MM.1S (cell line): ENCODE results near the gene XPNPEP2.
A peak's percentile ranks its signal among the peaks of the same experiment; 100 is the strongest.

ENCODE experiments used
- DNase-seq: peaks from one replicate; pipeline ENCODE4 v3.0.0-alpha.2; 2015
- H2AFZ ChIP-seq: fragments of 300-600 bp; sonication (generic); 2 replicates; pipeline ENCODE4 v1.6.0; 2016; ENCODE audit warnings: antibody characterized with exemption, low read length
- H3F3A ChIP-seq: fragments of 300-600 bp; sonication (generic); 2 replicates; pipeline ENCODE4 v1.6.1; 2016; ENCODE audit warnings: mild to moderate bottlenecking, antibody characterized with exemption, low read length, moderate library complexity, mixed read lengths; ENCODE audit not compliant: insufficient read depth
- H3K27ac ChIP-seq: fragments of 300-600 bp; sonication (generic); 2 replicates; pipeline ENCODE4 v1.5.1; 2016; ENCODE audit warnings: mild to moderate bottlenecking, low read length
- H3K27me3 ChIP-seq: fragments of 300-600 bp; sonication (generic); replicated peaks from 2 replicates; pipeline ENCODE4 v1.6.0; 2016; ENCODE audit warnings: low read length; ENCODE audit not compliant: insufficient read depth
- H3K36me3 ChIP-seq: fragments of 300-600 bp; sonication (generic); replicated peaks from 2 replicates; pipeline ENCODE4 v1.6.1; 2016; ENCODE audit warnings: mild to moderate bottlenecking, low read length, mixed read lengths; ENCODE audit not compliant: insufficient read depth
- H3K4me1 ChIP-seq: fragments of 300-600 bp; sonication (generic); 2 replicates; pipeline ENCODE4 v1.6.1; 2016; ENCODE audit warnings: low read length, mixed read lengths
- H3K4me2 ChIP-seq: fragments of 300-600 bp; sonication (generic); 2 replicates; pipeline ENCODE4 v1.6.0; 2016; ENCODE audit warnings: low read depth, low read length
- H3K4me3 ChIP-seq: fragments of 300-600 bp; sonication (generic); 2 replicates; pipeline ENCODE4 v1.5.1; 2016; ENCODE audit warnings: low read length, mixed read lengths
- H3K79me2 ChIP-seq: fragments of 300-600 bp; sonication (generic); 2 replicates; pipeline ENCODE4 v1.6.1; 2016; ENCODE audit warnings: mixed run types, low read length, mixed read lengths
- H3K9ac ChIP-seq: fragments of 300-600 bp; sonication (generic); 2 replicates; pipeline ENCODE4 v1.6.1; 2016; ENCODE audit warnings: low read length, mixed read lengths
- H3K9me2 ChIP-seq: fragments of 300-600 bp; sonication (generic); replicated peaks from 2 replicates; pipeline ENCODE4 v1.6.1; 2016; ENCODE audit warnings: mild to moderate bottlenecking, low read length, mixed read lengths; ENCODE audit not compliant: insufficient read depth
- H3K9me3 ChIP-seq: fragments of 300-600 bp; sonication (generic); replicated peaks from 2 replicates; pipeline ENCODE4 v1.6.1; 2016; ENCODE audit warnings: mild to moderate bottlenecking, low read length, mixed read lengths; ENCODE audit not compliant: insufficient read depth
- H4K20me1 ChIP-seq: fragments of 300-600 bp; sonication (generic); 2 replicates; pipeline ENCODE4 v1.6.1; 2016; ENCODE audit warnings: mild to moderate bottlenecking, low read length, moderate library complexity, mixed read lengths; ENCODE audit not compliant: insufficient read depth
- CTCF ChIP-seq: fragments of 300-600 bp; sonication (generic); IDR thresholded peaks from 2 replicates; pipeline ENCODE4 v1.5.1; 2016; ENCODE audit warnings: antibody characterized with exemption, low read length, mixed read lengths
- EZH2 ChIP-seq: fragments of 300-600 bp; sonication (generic); optimal IDR thresholded peaks from 2 replicates; pipeline ENCODE3; 2017; ENCODE audit warnings: low read depth, mild to moderate bottlenecking, antibody characterized with exemption, low read length, mixed read lengths
- EZH2phosphoT487 ChIP-seq: fragments of 300-600 bp; sonication (generic); IDR thresholded peaks from 2 replicates; pipeline ENCODE4 v1.6.1; 2018; ENCODE audit warnings: antibody characterized with exemption, low read length

XPNPEP2 gene

GRCh38 chrX:129782706-129783105 is 43.9 kb downstream of the XPNPEP2 start:
- no peak overlapping the region for H2AFZ ChIP-seq
- H3K9ac ChIP-seq = no peak overlapping the region
- H3K4me3 ChIP-seq = peak overlapping the region; percentile 52
- H3F3A ChIP-seq = peaks cover 39% of the 10 kb centered on the region
- H3K79me2 ChIP-seq = peaks cover 87% of the 10 kb centered on the region
- H3K27me3 ChIP-seq = no peaks in the 10 kb centered on the region
- H3K36me3 ChIP-seq = no peaks in the 10 kb centered on the region; the same call in 1 of the 2 replicates
- peak overlapping the region; percentile 91; the same call in 1 of the 2 replicates for H3K4me2 ChIP-seq
- H3K9me2 ChIP-seq = no peaks in the 10 kb centered on the region
- TF ChIP-seq EZH2 = no peak
- TF ChIP-seq EZH2phosphoT487 = no peak
- TF ChIP-seq CTCF = no peak
- peaks cover 5% of the 10 kb centered on the region; the same call in 1 of the 2 replicates for H4K20me1 ChIP-seq
- H3K4me1 ChIP-seq = peaks cover 66% of the 10 kb centered on the region
- no peaks in the 10 kb centered on the region for H3K9me3 ChIP-seq
- DNase-seq = no peak
- peak overlapping the region; percentile 91; the same call in 1 of the 2 replicates for H3K27ac ChIP-seq

DNA sequence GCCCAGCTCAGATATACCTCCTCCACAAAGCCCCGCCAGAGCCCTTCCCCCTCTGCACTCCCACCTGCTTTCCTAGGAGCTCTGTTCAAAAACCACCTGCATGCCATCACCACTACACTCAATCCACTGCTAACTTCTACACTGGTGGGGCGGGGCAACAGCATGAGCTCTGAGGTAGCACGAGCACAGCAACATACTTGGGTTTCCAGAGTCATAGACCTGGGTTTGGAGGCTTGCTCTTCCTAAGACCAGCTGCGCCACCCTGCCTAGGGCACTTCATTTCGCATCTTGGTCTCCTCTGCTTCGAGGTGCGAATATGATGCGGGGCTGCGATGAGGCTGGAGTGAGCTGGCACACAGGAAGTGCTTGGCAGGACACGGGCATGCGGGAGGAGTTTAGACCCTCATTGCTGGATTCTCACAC is 44.5 kb downstream of the XPNPEP2 start:
- H3K27ac ChIP-seq = peak overlapping the region; percentile 8; the same call in 1 of the 2 replicates
- H3K9me3 ChIP-seq = no peaks in the 10 kb centered on the region
- peaks cover 91% of the 10 kb centered on the region for H3K79me2 ChIP-seq
- H3K36me3 ChIP-seq = no peaks in the 10 kb centered on the region; the same call in 1 of the 2 replicates
- peaks cover 62% of the 10 kb centered on the region for H3K4me1 ChIP-seq
- peaks cover 5% of the 10 kb centered on the region; the same call in 1 of the 2 replicates for H4K20me1 ChIP-seq
- H3K4me3 ChIP-seq = peak overlapping the region; percentile 52; the same call in 1 of the 2 replicates
- H3K9me2 ChIP-seq = no peaks in the 10 kb centered on the region
- DNase-seq = no peak
- no peak overlapping the region for H3K9ac ChIP-seq
- TF ChIP-seq EZH2phosphoT487 (no peak), CTCF (no peak), EZH2 (no peak)
- H3K4me2 ChIP-seq = peak overlapping the region; percentile 91; the same call in 1 of the 2 replicates
- peaks cover 36% of the 10 kb centered on the region for H3F3A ChIP-seq
- no peaks in the 10 kb centered on the region for H3K27me3 ChIP-seq
- H2AFZ ChIP-seq = no peak overlapping the region

DNA sequence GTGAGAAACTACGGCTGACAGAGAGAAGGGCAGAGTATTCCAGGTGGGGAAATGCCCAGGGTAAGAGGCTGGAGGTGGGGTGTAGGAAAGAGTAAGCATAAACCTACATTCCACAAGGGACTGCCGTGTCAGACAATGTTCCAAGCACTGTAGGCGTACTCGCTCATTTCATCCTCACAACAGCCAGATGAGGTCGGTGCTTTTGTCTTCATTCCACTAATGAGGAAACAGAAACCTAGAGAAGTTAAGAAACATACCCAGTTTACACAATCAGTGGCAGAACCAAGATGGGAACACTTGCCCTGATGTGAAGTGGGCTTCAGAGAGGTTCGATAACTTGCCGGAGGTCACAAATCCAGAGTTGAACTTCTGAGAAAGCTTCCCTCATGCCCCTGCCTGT is 45.6 kb downstream of the XPNPEP2 start:
- H4K20me1 ChIP-seq = peaks cover 5% of the 10 kb centered on the region; the same call in 1 of the 2 replicates

More for the DNA sequence above, 45.6 kb downstream of the XPNPEP2 start:
- Histone ChIP-seq H3K79me2 (peaks cover 86% of the 10 kb centered on the region), H3F3A (peaks cover 35% of the 10 kb centered on the region), H3K36me3 (no peaks in the 10 kb centered on the region; the same call in 1 of the 2 replicates), H3K4me2 (peak overlapping the region; percentile 91; the same call in 1 of the 2 replicates), H3K4me3 (no peak overlapping the region), H3K27me3 (no peaks in the 10 kb centered on the region), H2AFZ (no peak overlapping the region), H3K27ac (no peak overlapping the region; the same call in 1 of the 2 replicates), H3K9me2 (no peaks in the 10 kb centered on the region), H3K9me3 (no peaks in the 10 kb centered on the region), H3K4me1 (peaks cover 52% of the 10 kb centered on the region), H3K9ac (no peak overlapping the region)
- DNase-seq = no peak
- TF ChIP-seq EZH2phosphoT487 = no peak
- TF ChIP-seq CTCF = no peak
- TF ChIP-seq EZH2 = no peak
